Sigmoid colon (tissue), 7 donors: ENCODE results near the gene CLK1. TPM values are rescaled to one million over a fixed set of nuclear protein-coding genes. Genes with fewer than 3 reads are reported as not detected.

Experiments
- DNase-seq: peaks from one replicate; pipeline ENCODE4 v3.0.0-alpha.2; 2019
- H3K27ac ChIP-seq, 4 donors: fragments of 200-600 bp; sonication (generic); one replicate each; pipeline ENCODE4 v1.5.1; 2016 to 2019; ENCODE audit warnings: mild to moderate bottlenecking in 1 of 4
- H3K27me3 ChIP-seq, 3 donors: fragments of 200-600 bp; sonication (generic); one replicate each; pipeline ENCODE4 v1.5.1; 2019; ENCODE audit warnings: mild to moderate bottlenecking in 1 of 3
- H3K36me3 ChIP-seq, 4 donors: fragments of 200-600 bp; sonication (generic); one replicate each; pipeline ENCODE4 v1.5.1; 2016 to 2019
- H3K4me1 ChIP-seq, 4 donors: fragments of 200-600 bp; sonication (generic); one replicate each; pipeline ENCODE4 v1.5.1; 2017 to 2019
- H3K4me3 ChIP-seq, 4 donors: fragments of 200-600 bp; sonication (generic); one replicate each; pipeline ENCODE4 v1.5.1; 2017 to 2019; ENCODE audit warnings: mild to moderate bottlenecking in 2 of 4, moderate library complexity in 1 of 4
- H3K9me3 ChIP-seq, 4 donors: fragments of 200-600 bp in 3 of 4; sonication (generic) in 3 of 4; one replicate each; pipeline versions ENCODE4 v1.5.1 to v1.6.1; 2013 to 2019
- CTCF ChIP-seq, 4 experiments: fragments of 450-650 bp in 3 of 4; fragments of 200-600 bp in 1 of 4; IDR thresholded peaks; one replicate each; pipeline ENCODE4 v1.5.1; 2016 to 2019; ENCODE audit warnings: antibody characterized with exemption in 4 of 4, mild to moderate bottlenecking in 3 of 4, moderate library complexity in 2 of 4
- EP300 ChIP-seq, 4 donors: sonication (generic); formaldehyde crosslinking; IDR thresholded peaks; one replicate each; pipeline ENCODE4 v1.6.1; 2017; ENCODE audit warnings: antibody characterized with exemption in 4 of 4
- POLR2A ChIP-seq, 2 donors: fragments of 450-650 bp; IDR thresholded peaks; one replicate each; pipeline ENCODE4 v1.6.1; 2016; ENCODE audit warnings: antibody characterized with exemption in 2 of 2, mild to moderate bottlenecking in 2 of 2, moderate library complexity in 2 of 2
- POLR2AphosphoS5 ChIP-seq, 4 donors: sonication (generic); formaldehyde crosslinking; IDR thresholded peaks; one replicate each; pipeline ENCODE4 v1.6.1; 2017; ENCODE audit warnings: antibody characterized with exemption in 4 of 4
- WGBS, 2 donors: extraction: QIAGEN DNeasy Blood & Tissue Kit; methylation state at CpG; one replicate each; pipeline ENCODE4 v1.1.7; 2013; 5-methylcytosine and 5-hydroxymethylcytosine counted together
- intact Hi-C: fragments of 100-400 bp; cut with DNase I; formaldehyde crosslinking; loops from one replicate; pipeline ENCODE4 v1.15.1; 2023
- polyA plus RNA-seq, 3 donors: library from polyadenylated mRNA; stranded (reverse); fragments of 200-250 nt; gene quantifications; one replicate each; pipeline ENCODE4 v1.2.3, GENCODE V29; 2013
- total RNA-seq, 4 donors: library from RNA; depleted of rRNA; stranded (reverse); fragments of >200 nt; gene quantifications; one replicate each; pipeline ENCODE4 v1.1.0, GENCODE V29; 2016
- donor health status: healthy with polysubstance abuse.
- donor health status: Bipolar disorder and iron deficiency.
- donor health status: healthy.

CLK1 gene
- total and polyA plus RNA-seq, 7 donors, result 44.4 to 229 (median 150) TPM

DNA sequence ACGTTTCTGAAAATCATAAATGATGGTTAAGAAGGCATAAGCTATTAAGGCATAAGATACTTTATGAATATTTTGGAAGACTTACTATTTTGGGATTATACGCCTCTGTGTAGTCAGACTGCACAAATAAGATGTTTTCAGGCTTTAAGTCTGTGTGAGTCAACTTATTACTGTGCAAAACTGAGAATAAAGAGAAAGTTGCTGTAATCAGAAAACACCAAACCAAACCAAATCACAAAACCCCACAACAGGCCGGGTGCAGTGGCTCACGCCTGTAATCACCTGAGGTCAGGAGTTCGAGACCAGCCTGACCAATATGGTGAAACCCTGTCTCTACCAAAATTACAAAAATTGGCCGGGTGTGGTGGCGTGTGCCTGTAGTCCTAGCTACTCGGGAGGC lies 7.7 kb downstream of the CLK1 start:
- H3K27ac ChIP-seq, result no peak overlapping the region
- no peak for DNase-seq
- H3K4me1 ChIP-seq, result peaks cover 0 to 53% (median 43%) of the 10 kb centered on the region in 4 donors
- no peak overlapping the region for H3K4me3 ChIP-seq
- WGBS, 2 donors, result 81 to 85% methylated on average over 8 of the region's 8 CpGs
- H3K36me3 ChIP-seq, result peaks cover 66 to 89% (median 76%) of the 10 kb centered on the region in 4 donors
- TF ChIP-seq POLR2A (IDR thresholded peaks at IDR 0.05) (no peak), CTCF (IDR thresholded peaks at IDR 0.05) (no peak), EP300 (IDR thresholded peaks at IDR 0.05) (no peak)
- no peaks in the 10 kb centered on the region for H3K27me3 ChIP-seq
- no peaks in the 10 kb centered on the region for H3K9me3 ChIP-seq
- intact Hi-C loops, result no loop called here

DNA sequence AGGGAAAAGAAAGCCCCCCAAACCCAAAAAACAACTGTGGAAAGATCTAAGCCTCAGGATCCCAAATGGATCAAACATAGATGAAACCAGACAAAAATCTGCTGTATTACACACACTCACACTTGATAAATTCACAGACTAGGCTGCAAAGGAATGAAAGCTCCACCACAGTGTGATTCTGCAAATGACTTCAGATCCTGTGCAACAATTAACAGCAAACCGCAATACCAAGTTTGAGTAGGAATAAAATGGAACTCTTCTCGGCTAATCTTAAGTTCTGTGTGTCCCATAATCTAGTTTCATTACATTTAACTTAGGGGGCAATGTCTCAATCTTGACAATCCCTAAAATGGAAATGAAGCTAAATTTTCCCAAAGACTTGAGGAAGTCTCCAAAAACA lies 11.9 kb downstream of the CLK1 start:
- Histone ChIP-seq H3K4me3 (no peak overlapping the region), H3K27ac (no peak overlapping the region), H3K36me3 (peaks cover 56 to 74% (median 66%) of the 10 kb centered on the region in 4 donors), H3K27me3 (no peaks in the 10 kb centered on the region), H3K4me1 (peaks cover 0 to 13% (median 6%) of the 10 kb centered on the region in 4 donors), H3K9me3 (no peaks in the 10 kb centered on the region)
- no peak for DNase-seq
- TF ChIP-seq EP300 (IDR thresholded peaks at IDR 0.05), result no peak
- no peak for TF ChIP-seq CTCF (IDR thresholded peaks at IDR 0.05)
- no peak for TF ChIP-seq POLR2AphosphoS5 (IDR thresholded peaks at IDR 0.05)
- TF ChIP-seq POLR2A (IDR thresholded peaks at IDR 0.05), result no peak
- intact Hi-C loops, result no loop called here
- 98% methylated on average over 2 of the region's 2 CpGs for WGBS, 2 donors

GRCh38 chr2:200851398-200852248 lies 12.8 kb downstream of the CLK1 start:
- TF ChIP-seq POLR2AphosphoS5 (IDR thresholded peaks at IDR 0.05) (no peak), EP300 (IDR thresholded peaks at IDR 0.05) (no peak), POLR2A (IDR thresholded peaks at IDR 0.05) (no peak), CTCF (IDR thresholded peaks at IDR 0.05) (no peak)
- Histone ChIP-seq H3K36me3 (peaks cover 46 to 64% (median 56%) of the 10 kb centered on the region in 4 donors), H3K27ac (no peak overlapping the region)

DNA sequence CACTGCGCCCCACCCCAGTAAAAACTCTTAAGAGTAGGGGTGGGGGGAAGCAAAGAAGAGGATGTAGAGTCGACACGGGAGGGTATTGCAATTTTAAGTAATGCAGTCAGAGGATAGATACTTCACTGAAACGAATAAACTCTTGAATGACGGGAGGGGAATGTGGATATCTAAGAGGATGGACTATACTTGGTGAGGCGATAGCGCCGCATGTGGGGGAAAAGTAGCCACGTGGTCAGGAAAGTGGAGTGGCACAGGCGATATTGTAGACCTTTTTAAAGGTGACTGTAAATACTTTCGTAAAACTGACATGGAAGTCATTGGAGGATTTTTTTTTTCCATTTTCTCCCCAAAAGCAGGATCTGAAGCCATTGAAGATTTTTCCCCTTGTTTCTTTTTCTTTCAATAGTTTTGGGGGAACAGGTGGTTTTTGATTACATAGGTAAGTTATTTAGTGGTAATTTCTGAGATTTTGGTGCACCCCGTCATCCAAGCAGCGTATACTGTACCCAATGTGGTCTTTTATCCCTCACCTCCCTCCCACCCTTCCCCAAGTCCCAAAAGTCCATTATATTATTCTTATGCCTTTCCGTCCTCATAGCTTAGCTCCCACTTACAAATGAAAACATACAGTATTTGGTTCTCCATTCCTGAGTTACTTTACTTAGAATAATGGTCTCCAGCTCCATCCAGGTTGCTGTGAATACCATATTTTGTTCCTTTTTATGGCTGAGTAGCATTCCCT lies 13.8 kb downstream of the CLK1 start:
- Histone ChIP-seq H3K36me3 (peaks cover 37 to 55% (median 47%) of the 10 kb centered on the region in 4 donors), H3K9me3 (no peaks in the 10 kb centered on the region), H3K4me3 (no peak overlapping the region), H3K27me3 (no peaks in the 10 kb centered on the region), H3K27ac (no peak overlapping the region), H3K4me1 (no peaks in the 10 kb centered on the region)
- 91 to 94% methylated on average over 14 of the region's 14 CpGs for WGBS, 2 donors
- intact Hi-C loops, result no loop called here
- TF ChIP-seq POLR2AphosphoS5 (IDR thresholded peaks at IDR 0.05), result peak in 2 of 4 donors; percentile 13 to 22
- no peak for TF ChIP-seq POLR2A (IDR thresholded peaks at IDR 0.05)
- DNase-seq, result no peak

More at GRCh38 chr2:200851398-200852248, 12.8 kb downstream of the CLK1 start:
- Histone ChIP-seq H3K9me3 (no peaks in the 10 kb centered on the region), H3K27me3 (no peaks in the 10 kb centered on the region), H3K4me1 (peaks cover 0 to 7% (median 2%) of the 10 kb centered on the region in 4 donors), H3K4me3 (no peak overlapping the region)
- no peak for DNase-seq
- intact Hi-C loops, result no loop called here
- 96 to 98% methylated on average over 6 of the region's 6 CpGs for WGBS, 2 donors

DNA sequence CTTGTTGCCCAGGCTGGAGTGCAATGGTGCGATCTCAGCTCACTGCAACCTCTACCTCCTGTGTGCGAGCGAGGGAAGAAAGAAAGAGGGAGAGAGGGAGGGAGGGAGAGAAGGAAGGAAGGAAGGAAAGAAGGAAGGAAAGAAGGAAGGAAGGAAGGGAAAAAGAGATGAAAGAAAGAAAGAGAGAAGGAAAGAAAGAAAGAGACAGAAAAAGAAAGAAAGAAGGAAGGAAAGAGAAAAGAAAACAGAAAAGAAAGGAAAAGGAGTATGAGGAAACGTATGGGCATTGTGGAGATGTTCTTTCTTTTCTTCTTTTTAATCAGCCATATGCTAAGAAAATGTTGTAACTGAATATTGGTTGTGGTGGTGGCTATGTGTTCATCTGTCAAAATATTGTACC lies 16.5 kb downstream of the CLK1 start:
- H3K27me3 ChIP-seq, result no peaks in the 10 kb centered on the region
- peaks cover 12 to 27% (median 20%) of the 10 kb centered on the region in 4 donors for H3K36me3 ChIP-seq
- no peaks in the 10 kb centered on the region for H3K4me1 ChIP-seq
- no peak for TF ChIP-seq CTCF (IDR thresholded peaks at IDR 0.05)
- TF ChIP-seq EP300 (IDR thresholded peaks at IDR 0.05), result no peak
- no peak for TF ChIP-seq POLR2A (IDR thresholded peaks at IDR 0.05)
- TF ChIP-seq POLR2AphosphoS5 (IDR thresholded peaks at IDR 0.05), result no peak
- intact Hi-C loops, result no loop called here
- WGBS, 2 donors, result 22 to 62% methylated on average over 4 of the region's 4 CpGs
- H3K27ac ChIP-seq, result no peak overlapping the region
- no peak for DNase-seq
- no peak overlapping the region for H3K4me3 ChIP-seq
- H3K9me3 ChIP-seq, result no peaks in the 10 kb centered on the region
